Measurements from ENCODE around the gene DUSP16.
"Not testable (repeated sequence)": the region's sequence is repeated elsewhere in the genome, so short reads cannot be mapped to it uniquely, and the experiment has no call there.

DUSP16 gene

DNA sequence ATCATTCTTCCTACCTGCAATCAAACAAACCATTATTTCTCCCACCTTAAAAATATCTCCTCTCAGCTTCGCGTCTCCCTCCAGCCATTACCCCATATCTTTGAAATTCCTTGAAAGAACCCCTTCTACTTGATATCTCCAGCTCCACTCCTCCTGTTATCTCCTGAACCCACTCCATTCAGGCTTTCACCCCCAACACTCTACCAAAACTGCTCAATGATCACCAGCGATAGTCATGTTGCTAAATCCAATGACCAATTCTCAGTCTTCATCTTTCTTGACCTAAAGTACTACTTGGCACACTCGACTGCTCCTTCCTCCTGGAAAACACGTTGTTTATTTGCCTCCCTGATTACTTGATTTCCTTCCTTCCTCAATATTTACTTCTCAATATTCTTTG, 70.1 kb downstream of the DUSP16 start:
- DNase-seq (ENCODE audit: low read depth), result no peak

DNA sequence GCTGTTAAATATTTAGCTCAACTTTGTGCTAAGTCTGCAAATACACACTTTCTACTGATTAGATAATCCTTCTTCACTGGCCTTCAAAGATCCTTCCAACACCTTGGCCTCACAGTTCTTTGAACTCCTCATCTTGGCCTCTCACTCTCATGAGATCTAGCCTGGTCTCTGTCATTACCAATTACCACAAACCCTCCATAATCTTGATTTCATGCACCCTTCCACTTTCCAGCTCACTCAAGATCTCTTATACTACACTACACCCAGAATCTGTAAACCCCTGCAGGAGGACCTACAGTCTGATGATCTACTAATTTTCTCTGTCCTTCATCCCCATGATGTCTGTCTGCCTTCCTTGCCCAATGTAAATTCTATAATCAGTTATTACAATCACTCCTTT, 71.1 kb downstream of the DUSP16 start:
- no peak for DNase-seq (ENCODE audit: low read depth)

DNA sequence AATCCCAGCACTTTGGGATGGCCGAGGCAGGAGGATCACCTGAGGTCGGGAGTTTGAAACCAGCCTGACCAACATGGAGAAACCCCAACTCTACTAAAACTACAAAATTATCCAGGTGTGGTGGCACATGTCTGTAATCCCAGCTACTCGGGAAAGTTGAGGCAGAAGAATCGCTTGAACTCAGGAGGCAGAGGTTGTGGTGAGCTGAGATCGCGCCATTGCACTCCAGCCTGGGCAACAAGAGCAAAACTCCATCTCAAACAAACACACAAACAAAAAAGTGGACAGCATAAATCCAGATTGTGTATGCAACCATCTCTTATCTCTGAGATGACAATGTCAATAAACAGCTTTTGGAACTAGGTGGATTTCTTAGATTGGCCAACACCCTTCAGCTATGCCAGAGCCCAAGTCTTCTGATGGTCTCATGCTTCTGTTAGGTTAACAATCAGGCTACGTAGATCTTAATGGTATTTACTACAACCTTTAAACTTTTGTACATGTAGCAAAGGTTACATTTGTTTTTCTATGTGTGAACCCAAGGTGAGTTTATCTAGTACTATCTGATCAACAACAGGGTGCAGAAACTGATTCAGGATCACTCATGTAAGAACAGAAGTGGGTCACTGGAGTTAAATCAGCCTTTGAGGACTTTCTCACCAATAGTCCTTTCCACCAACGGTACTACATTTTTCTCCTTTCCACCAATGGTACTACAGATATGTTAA, 73.7 kb downstream of the DUSP16 start:
- DNase-seq (ENCODE audit: low read depth), result no peak

DNA sequence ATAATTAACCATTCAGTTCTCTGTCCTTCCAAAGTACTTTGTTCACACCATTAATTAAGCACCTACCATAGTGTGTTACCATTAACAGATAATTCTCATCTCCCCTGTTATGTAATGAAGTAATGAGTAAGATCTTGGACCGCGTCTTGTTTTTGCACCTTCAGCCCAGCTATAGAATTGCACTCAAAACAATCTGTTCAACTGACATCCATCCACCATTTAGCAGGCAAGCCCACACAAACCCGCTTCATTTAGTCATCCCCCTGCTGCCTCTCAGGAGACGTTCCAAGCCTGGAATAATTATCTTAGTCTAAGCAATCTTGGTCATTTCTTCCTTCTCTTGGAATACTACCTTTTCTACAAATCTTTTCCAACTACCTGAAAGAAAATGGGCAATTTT, 74.4 kb downstream of the DUSP16 start:
- no peak for DNase-seq (ENCODE audit: low read depth)

DNA sequence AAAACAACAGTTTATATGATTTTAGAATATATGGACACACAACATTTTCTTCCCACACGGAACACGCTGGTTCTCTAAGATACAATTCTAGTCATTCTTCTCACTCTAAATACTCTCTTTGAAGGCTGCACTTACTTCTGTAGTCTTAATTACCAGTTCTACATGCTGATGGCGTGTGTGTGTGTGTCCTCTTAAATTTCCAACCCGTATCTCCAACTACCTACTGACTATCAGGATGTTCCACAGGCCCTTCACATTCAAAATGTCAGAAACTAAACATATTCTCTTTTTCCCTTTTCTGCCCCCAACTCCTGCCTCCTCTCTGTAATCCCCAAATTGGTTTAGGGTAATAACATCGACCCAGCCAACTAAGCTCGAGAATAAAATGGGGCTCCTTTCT, 75.2 kb downstream of the DUSP16 start:
- DNase-seq (ENCODE audit: low read depth), result no peak

DNA sequence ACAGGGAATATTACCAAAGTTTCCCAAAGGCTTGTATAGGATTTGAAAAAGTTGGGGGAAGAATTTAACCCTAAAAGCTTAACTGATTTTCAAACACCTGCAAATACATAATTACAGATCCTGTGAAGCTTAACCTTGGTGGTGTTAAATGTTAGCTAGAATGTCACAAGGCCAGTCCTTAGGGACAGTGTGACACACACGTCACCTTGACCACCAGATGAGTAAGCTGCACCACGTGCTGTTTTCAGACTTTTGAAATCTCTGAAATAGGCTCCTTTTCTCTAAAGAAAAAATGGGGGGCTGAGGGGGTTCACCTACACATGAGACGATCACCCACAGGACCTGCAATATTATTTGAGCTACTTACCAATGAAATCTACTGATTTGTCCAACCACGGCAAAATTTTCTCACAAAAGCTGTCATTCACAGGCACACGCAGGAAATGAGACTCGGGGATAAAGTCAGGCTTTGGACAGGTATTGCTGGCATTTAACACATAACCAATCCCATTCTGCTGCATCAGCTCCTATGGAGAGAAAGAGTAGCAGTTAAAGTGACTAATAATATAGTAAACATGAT, 75.9 kb downstream of the DUSP16 start:
- no peak for DNase-seq (ENCODE audit: low read depth)

DNA sequence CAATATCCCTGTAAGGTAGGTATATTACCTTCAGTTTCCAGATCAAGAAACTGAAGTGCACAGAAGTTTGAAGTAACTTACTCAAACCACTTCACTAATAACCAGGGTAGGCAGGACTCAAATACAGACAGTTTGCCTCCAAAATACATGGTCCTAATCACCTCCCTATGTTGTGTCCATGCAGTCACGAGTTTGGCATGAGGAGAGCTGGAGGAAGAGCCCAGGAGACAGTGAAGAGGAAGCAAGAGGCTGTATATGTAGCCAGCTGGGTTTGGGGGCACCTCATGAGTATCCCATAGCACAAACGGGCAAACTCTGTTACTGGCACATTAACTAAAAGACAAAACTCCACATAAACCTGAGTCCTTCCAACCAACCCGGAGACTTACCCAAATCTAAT, 79.2 kb downstream of the DUSP16 start:
- DNase-seq (ENCODE audit: low read depth), result no peak

DNA sequence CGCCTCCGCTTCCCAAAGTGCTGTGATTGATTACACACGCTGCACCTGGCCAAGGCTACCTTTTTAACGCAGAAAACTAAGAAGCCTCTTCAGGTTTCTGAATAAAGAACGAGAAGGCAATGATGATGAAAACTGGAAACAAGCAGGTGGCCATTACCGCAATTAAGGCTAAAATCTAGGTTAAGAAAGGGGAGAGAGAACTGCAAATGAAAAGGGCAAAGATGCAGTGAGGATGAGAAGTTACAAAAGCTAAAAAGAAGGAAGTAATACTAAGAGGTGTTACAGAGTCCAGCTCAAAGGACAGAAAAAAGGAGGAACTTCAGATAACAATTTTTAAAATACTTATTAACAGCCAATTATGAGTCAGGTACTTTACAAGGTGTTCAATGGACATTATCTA, 79.7 kb downstream of the DUSP16 start:
- DNase-seq (ENCODE audit: low read depth), result no peak

DNA sequence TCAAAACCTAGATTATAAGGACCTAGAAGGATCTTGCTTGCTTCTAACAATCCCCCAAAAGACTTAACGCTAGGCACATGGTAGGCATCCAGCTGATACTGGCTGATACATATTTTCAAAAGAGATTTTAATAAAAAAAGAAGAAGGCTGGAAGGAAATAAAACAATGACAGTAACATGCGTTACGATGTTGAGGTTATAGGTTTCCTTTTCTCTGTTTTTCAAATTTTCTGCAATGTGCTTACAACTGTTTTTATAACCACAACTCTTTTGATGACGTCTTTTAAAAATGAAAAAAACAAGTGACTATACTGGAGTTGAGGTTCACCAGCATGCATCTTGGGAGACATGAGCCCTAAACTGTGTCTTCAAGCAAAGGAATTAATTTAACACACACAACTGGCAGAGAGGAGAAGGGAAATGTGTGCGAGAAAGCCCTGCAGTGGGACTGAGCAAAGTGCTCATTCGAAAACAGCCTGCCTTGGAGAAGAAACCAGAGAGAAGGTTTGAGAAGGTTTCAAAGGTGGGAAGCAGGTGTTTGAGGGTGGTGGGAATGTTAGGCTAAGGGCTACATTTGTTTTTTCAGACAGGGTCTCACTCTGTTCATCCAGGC, 80.4 kb downstream of the DUSP16 start:
- no peak for DNase-seq (ENCODE audit: low read depth)

DNA sequence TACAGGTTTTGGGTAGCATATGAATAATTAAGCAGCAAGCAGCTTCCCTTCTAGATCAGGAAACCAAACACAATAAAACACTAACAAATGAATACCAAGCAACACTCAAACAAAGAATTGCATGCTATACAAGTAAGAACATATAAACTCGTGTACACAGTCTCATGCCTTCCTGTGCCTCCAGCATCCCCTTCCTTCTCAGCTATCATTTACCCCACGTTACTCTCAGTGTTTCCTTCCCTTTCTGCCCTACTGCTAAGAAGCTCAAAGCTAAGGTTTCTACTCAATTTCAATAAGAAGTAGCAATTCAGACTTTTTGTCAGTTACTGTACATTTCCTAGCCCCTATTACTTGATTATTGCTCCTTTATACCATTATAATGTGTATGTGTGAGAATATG, 81.0 kb downstream of the DUSP16 start:
- no peak for DNase-seq (ENCODE audit: low read depth)

DNA sequence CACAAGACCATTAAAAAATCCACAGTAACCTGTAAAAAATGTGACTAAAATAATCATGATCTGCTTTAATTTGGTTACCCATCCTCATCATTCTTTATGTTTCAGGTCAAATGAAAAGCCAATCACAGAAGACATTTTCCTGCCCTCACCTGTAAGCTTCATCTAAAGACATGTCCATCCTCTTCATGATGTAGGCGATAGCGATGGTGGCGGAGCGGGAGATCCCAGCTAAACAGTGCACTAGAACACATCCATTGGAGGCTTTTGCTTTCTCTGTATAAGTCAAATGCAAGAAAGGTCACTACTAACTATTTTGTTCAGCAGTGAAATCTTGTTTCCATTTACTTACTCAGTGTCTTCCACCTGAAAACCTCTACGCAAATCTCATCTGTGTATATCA, 82.6 kb downstream of the DUSP16 start:
- DNase-seq (ENCODE audit: low read depth), result no peak

DNA sequence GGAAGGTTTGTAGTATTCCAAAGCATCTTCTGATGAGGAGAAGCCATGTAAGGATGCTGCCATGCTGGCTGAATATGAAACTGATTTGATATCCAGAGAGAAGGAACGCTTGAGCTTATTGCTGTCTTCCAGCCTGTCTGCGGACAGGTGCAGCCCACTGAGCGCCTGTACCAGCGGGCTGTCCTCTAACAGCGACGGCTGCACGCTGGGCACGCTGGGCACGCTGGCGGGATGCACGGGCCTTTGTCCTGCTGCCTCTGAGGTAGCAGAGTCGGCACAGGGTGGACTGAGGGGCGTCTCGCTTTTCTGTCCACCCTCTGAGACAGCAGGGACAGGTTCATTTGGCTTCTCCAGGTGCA, 85.2 kb downstream of the DUSP16 start:
- DNase-seq (ENCODE audit: low read depth), result no peak

DNA sequence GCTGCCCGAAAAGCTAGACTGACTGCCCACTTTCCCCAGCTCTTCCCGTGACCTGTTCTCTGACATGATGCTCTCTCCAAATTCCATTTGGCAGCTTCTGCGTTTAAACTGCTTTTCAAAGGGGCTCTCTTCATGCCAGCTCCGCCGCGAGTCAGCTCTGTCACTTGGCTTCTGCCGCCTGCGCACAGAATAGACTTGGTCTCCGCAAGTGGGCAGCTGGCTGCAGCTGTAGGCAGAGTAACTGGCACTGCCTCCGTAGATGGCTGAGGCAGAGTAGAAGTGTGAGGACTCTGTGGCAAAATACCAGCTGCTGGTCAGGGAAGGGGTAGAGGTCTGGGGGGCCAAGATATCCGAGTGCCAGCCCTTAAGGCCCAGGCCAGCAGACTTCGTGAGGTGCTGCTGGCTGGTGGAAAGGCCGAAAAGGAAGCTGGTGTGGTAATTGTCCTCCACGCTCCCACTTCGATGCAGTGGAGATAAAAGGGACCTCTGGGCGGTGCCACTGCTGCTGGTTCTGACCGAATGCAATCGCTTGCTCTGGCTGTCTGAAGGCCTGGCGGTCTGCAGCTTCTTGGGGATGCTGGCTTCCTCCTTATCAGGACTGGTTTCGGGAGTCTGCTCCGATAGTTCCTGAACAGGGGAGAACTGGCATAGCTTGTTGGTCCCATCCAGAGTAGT, 85.7 kb downstream of the DUSP16 start:
- no peak for DNase-seq (ENCODE audit: low read depth)

DNA sequence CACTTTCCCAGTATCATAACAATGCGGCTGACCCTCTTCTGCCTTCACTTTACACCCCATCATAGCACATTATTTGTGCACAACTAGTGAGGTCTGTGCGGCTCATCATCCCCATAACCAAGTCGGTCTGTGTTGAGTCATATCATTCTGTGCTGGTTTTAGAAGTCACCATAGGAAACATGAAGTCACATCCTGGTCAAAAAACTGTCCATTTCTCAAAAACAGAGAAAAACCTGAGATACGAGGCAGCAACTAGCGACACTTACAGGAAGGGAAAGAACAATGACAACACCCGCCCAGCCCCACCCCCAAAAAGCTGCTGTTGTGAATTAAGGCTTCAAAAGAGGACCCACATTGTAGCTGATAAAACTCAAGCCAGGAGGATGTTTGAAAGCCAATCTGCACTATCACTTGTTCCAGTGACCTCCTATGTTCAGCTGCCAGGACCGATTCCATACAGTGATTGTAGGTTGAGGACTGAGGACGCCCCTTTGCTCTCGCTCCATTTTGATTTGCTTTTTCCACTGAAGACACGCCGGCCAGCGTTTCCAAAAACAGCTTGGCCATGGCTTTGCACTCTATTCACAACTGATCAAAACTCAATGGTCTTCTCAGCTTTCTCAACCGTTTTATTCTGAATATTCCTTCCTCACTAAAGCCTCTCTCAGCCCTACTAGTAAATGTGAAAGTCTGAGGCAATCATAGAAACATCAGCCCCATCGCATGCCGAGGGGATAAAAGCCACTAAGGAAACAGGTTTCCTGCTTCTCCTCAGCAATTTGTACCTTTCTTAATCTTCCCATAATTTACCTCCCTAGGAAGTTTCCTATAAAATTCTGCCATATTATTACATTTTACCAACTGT, 87.5 kb downstream of the DUSP16 start:
- no peak for DNase-seq (ENCODE audit: low read depth)

DNA sequence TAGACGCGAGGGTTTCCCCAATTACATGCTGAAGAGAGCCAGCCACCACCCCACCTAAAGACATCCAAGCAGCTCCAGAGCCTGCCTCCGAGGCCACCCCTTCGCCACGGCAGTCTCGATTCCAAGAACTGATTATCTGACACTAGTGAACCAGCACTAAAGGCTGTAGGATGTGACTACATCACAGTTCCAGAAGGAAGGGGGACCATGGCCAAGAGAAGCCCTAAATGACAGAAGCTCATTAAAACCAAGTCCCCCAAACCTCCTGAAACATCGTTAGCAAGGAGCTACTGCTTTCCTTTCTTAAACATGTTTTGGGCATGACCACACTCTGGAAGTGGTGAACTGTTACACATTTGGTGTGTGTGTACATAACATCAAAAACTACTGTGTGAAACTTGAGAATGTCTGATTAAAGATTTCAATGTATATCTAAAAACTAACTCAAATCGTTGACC, 88.2 kb downstream of the DUSP16 start:
- no peak for DNase-seq (ENCODE audit: low read depth)

DNA sequence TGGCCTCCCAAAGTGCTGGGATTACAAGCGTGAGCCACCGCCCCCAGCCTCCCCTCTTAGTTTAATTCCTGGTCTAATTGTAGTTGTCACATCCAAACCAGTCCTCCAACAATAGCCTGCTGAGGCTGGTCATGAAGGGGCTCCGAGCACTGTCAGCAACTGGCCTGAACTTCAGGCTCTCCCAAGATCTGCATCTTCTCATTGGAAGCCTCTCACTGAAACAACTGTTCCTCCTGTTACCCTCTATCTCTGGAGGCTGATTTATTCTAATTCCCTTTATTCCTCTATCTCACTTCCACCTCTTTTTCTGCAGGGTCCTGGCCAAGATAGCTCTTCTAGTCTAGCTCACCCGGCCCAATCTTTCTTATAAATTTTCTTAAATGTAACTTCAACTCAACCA, 89.4 kb downstream of the DUSP16 start:
- DNase-seq (ENCODE audit: low read depth), result no peak

DNA sequence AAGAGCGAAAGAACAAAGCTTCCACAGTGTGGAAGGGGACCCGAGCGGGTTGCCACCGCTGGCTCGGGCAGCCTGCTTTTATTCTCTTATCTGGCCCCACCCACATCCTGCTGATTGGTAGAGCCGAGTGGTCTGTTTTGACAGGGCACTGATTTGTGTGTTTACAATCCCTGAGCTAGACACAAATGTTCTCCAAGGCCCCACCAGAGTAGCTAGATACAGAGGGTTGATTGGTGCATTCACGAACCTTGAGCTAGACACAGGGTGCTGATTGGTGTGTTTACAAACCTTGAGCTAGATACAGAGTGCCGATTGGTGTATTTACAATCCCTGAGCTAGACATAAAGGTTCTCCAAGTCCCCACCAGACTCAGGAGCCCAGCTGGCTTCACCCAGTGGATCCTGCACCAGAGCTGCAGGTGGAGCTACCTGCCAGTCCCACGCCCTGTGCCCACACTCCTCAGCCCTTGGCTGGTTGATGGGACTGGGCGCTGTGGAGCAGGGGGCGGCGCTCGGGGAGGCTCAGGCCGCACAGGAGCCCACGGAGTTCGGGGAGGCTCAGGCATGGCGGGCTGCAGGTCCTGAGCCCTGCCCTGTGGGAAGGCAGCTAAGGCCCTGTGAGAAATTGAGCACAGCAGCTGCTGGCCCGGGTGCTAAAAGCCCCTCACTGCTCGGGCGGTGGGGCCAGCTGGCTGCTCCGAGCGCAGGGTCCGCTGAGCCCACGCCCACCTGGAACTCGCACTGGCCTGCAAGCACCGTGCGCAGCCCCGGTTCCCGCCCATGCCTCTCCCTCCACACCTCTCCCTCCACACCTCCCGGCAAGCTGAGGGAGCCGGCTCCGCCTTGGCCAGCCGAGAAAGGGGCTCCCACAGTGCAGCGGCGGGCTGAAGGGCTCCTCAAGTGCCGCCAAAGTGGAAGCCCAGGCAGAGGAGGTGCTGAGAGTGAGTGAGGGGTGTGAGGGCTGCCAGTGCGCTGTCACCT, 90.4 kb downstream of the DUSP16 start:
- not testable (repeated sequence) for DNase-seq (ENCODE audit: low read depth)

DNA sequence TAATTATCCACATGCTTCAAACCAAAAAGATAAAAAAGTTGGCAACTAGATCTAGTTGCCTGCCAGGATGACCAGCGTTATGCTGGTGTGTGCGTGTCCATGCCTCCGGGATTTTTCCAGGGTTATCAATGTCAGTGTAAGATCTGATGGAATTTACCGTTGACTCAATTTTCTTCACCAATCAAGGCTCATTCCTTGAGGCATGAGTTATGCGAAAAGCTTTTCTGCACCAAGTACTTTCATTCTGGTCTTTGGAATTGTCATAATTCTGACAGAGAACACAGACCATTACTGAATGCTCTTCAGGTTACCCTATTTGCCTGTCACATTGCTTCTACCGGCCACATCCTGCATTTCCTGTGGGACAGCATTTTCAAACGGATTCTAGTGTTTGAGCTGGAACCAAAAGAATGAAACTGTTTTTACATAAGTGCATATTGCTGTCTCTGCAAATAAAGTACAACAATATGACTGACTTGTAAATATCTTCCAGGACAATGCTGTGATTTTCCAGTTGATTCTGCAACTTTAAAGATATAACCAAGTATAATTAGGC, 91.8 kb downstream of the DUSP16 start:
- DNase-seq (ENCODE audit: low read depth), result no peak

DNA sequence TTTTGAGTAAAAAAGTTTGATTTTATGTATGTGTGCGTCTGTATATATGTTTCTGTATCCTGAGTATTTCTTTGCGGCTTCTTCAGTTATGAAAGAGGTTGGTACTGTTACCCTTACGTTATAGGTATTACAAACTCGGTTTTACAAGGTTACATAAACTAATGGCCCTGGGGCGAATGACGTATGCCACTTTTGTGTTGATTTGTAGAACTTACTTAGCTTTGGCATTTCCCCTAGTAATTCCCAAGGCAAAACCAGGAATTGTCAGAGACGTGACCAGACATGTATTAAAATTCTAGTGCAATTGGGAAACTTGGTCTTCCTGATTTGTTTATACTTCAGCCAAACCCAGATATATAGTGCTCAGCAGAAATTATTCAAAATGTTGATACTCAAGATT, 93.3 kb downstream of the DUSP16 start:
- no peak for DNase-seq (ENCODE audit: low read depth)

DNA sequence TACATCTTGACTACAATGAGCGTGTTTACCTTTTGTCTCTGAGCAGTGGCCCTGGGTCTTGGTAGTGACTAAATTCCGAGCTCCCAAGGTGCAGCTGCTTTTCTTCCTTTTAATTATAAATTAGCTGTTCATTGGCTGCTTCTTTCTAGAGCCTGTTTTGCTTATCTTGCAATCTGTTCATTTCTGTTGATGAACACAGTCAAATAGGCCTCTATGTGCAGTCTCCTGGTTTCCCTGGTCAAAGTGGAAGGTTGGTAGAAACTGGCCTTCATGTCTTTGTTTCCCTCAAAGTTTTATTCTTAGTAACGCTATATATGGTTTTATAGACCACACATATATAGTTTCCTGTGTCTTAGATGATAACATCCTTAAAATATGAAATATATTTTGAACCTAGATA, 94.1 kb downstream of the DUSP16 start:
- DNase-seq (ENCODE audit: low read depth), result no peak
